OCI-LY7 (cell line): Measurements from ENCODE around the gene DNA2.

Source experiments
- EZH2phosphoT487 ChIP-seq: fragments of 200-600 bp; sonication (generic); IDR thresholded peaks from 2 replicates; pipeline ENCODE4 v1.6.1; 2018; ENCODE audit warnings: low read depth, borderline replicate concordance, mild to moderate bottlenecking, mixed run types, antibody characterized with exemption, low read length, moderate library complexity, mixed read lengths
- TF ChIP-seq, protein P1 (sequence below): fragments of 200-600 bp; sonication (generic); conservative IDR thresholded peaks from 2 replicates; pipeline ENCODE4 v1.5.1; 2014; ENCODE audit warnings: mild to moderate bottlenecking, antibody characterized with exemption, low read length, moderate library complexity, mixed read lengths

DNA sequence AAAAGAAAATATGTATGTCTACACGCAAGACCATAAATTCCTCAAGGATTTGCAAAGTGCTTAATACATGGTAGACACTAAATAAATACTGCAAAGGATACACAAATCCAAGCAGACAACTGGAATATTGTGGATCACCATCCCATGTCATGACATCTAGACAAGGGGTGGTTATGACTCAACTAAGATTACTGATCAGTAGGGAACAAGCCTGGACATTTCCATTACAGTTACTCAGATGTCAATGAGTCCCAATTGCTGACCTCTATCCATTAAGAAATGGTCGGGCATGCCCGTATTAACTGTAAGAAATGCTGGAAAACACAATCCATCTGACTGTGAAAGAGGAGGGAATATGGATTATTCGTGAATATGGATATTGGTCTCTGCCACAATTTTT lies 37.1 kb downstream of the DNA2 start:
- TF ChIP-seq, protein P1, sequence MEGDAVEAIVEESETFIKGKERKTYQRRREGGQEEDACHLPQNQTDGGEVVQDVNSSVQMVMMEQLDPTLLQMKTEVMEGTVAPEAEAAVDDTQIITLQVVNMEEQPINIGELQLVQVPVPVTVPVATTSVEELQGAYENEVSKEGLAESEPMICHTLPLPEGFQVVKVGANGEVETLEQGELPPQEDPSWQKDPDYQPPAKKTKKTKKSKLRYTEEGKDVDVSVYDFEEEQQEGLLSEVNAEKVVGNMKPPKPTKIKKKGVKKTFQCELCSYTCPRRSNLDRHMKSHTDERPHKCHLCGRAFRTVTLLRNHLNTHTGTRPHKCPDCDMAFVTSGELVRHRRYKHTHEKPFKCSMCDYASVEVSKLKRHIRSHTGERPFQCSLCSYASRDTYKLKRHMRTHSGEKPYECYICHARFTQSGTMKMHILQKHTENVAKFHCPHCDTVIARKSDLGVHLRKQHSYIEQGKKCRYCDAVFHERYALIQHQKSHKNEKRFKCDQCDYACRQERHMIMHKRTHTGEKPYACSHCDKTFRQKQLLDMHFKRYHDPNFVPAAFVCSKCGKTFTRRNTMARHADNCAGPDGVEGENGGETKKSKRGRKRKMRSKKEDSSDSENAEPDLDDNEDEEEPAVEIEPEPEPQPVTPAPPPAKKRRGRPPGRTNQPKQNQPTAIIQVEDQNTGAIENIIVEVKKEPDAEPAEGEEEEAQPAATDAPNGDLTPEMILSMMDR = no peak
- TF ChIP-seq EZH2phosphoT487 = no peak
